NOMO-1 treated with DMSO at 0.1 percent for 48 hours (cell line): Measurements from ENCODE around the gene OCA2.

ENCODE experiments used
- DNase-seq: peaks from one replicate; lab custom pipeline; 2025; ENCODE audit not compliant: unreplicated experiment; lab: John Stamatoyannopoulos, UW

OCA2 gene

GRCh38 chr15:28004143-28005003 lies 94.7 kb downstream of the OCA2 start:
- DNase-seq = no peak

- no peak for DNase-seq
Observed at GRCh38 chr15:28003302-28004037, 95.6 kb downstream of the OCA2 start.

GRCh38 chr15:28002867-28003266 lies 96.2 kb downstream of the OCA2 start:
- no peak for DNase-seq

GRCh38 chr15:28002136-28002861 lies 96.8 kb downstream of the OCA2 start:
- no peak for DNase-seq

GRCh38 chr15:28001641-28002040 lies 97.5 kb downstream of the OCA2 start:
- no peak for DNase-seq

- DNase-seq = no peak
Observed at GRCh38 chr15:27993996-27994780, 104.9 kb downstream of the OCA2 start.

- no peak for DNase-seq
Observed at GRCh38 chr15:27993544-27993943, 105.6 kb downstream of the OCA2 start.

GRCh38 chr15:27990521-27991515 lies 108.3 kb downstream of the OCA2 start:
- no peak for DNase-seq

- DNase-seq = no peak
Observed at GRCh38 chr15:27989838-27990237, 109.3 kb downstream of the OCA2 start.

- DNase-seq = no peak
Observed at GRCh38 chr15:27989427-27989826, 109.7 kb downstream of the OCA2 start.

GRCh38 chr15:27985099-27985498 lies 114.0 kb downstream of the OCA2 start:
- DNase-seq = no peak

- no peak for DNase-seq
Observed at GRCh38 chr15:27983496-27983895, 115.6 kb downstream of the OCA2 start.

GRCh38 chr15:27977696-27978095 lies 121.4 kb downstream of the OCA2 start:
- DNase-seq = no peak

GRCh38 chr15:27973886-27974285 lies 125.2 kb downstream of the OCA2 start:
- no peak for DNase-seq

GRCh38 chr15:27970661-27971392 lies 128.3 kb downstream of the OCA2 start:
- no peak for DNase-seq

GRCh38 chr15:27967541-27967940 lies 131.6 kb downstream of the OCA2 start:
- no peak for DNase-seq

- DNase-seq = no peak
Observed at GRCh38 chr15:27965546-27965945, 133.6 kb downstream of the OCA2 start.

- no peak for DNase-seq
Observed at GRCh38 chr15:27961801-27962200, 137.3 kb downstream of the OCA2 start.
